ENCODE data around the gene LDLRAD3. TPM values are rescaled to one million over a fixed set of nuclear protein-coding genes. Genes with fewer than 3 reads are reported as not detected.

Gene LDLRAD3
- total RNA-seq, 2 experiments from 2014 or later, result 0.22 to 0.59 TPM

GRCh38 chr11:36030731-36031281 is 86.9 kb downstream of the LDLRAD3 start:
- no peaks in the 10 kb centered on the region for H3K4me1 Mint-ChIP-seq (ENCODE audit: low read depth)
- no peak overlapping the region for H3K27ac Mint-ChIP-seq
- no peak for TF ChIP-seq CTCF (IDR thresholded peaks at IDR 0.05)
- ChIA-PET POLR2A (no interaction called here), CTCF (no interaction called here)
- H3K4me3 Mint-ChIP-seq, result no peak overlapping the region
- intact Hi-C loops (cut with micrococcal nuclease), result no loop called here
- no peak for DNase-seq
- H3K9me3 Mint-ChIP-seq, result no peaks in the 10 kb centered on the region
- no peaks in the 10 kb centered on the region for H3K27me3 Mint-ChIP-seq
- ATAC-seq, result no peak
- no peaks in the 10 kb centered on the region for H3K36me3 Mint-ChIP-seq (ENCODE audit: low read depth)

- ChIA-PET POLR2A (no interaction called here), CTCF (interaction anchor here (1.0 kb wide), 1 partner anchor 11 kb away, joined by 3 read pairs; no protein-coding TSS in a partner anchor)
- no peaks in the 10 kb centered on the region for H3K27me3 Mint-ChIP-seq
- H3K4me1 Mint-ChIP-seq (ENCODE audit: low read depth), result no peaks in the 10 kb centered on the region
- DNase-seq (no peak), ATAC-seq (no peak)
- no peaks in the 10 kb centered on the region for H3K36me3 Mint-ChIP-seq (ENCODE audit: low read depth)
- no peaks in the 10 kb centered on the region for H3K9me3 Mint-ChIP-seq
- H3K27ac Mint-ChIP-seq, result no peak overlapping the region
- no peak for TF ChIP-seq CTCF (IDR thresholded peaks at IDR 0.05)
- intact Hi-C loops (cut with micrococcal nuclease), result no loop called here
- H3K4me3 Mint-ChIP-seq, result no peak overlapping the region
These were observed 89.4 kb downstream of the LDLRAD3 start for GRCh38 chr11:36033082-36033751.

- ATAC-seq (no peak), DNase-seq (no peak)
- POLR2A ChIA-PET, result no interaction called here
- Mint-ChIP-seq H3K4me3 (no peak overlapping the region), H3K4me1 (ENCODE audit: low read depth) (no peaks in the 10 kb centered on the region), H3K27me3 (no peaks in the 10 kb centered on the region), H3K9me3 (no peaks in the 10 kb centered on the region), H3K27ac (no peak overlapping the region), H3K36me3 (ENCODE audit: low read depth) (no peaks in the 10 kb centered on the region)
- no peak for TF ChIP-seq CTCF (IDR thresholded peaks at IDR 0.05)
- CTCF ChIA-PET, result interaction anchor here (1.0 kb wide), 1 partner anchor 11 kb away, joined by 3 read pairs; no protein-coding TSS in a partner anchor
- intact Hi-C loops (cut with micrococcal nuclease), result no loop called here
These were observed 90.1 kb downstream of the LDLRAD3 start for GRCh38 chr11:36033936-36034335.

- TF ChIP-seq CTCF (IDR thresholded peaks at IDR 0.05), result no peak
- H3K4me3 Mint-ChIP-seq, result no peak overlapping the region
- no peak overlapping the region for H3K27ac Mint-ChIP-seq
- CTCF ChIA-PET, result no interaction called here
- H3K36me3 Mint-ChIP-seq (ENCODE audit: low read depth), result no peaks in the 10 kb centered on the region
- POLR2A ChIA-PET, result no interaction called here
- no peaks in the 10 kb centered on the region for H3K27me3 Mint-ChIP-seq
- no peak for ATAC-seq
- no peaks in the 10 kb centered on the region for H3K9me3 Mint-ChIP-seq
- DNase-seq, result no peak
- intact Hi-C loops (cut with micrococcal nuclease), result no loop called here
- no peaks in the 10 kb centered on the region for H3K4me1 Mint-ChIP-seq (ENCODE audit: low read depth)
These were observed 90.9 kb downstream of the LDLRAD3 start for GRCh38 chr11:36034551-36035331.

GRCh38 chr11:36035454-36035853 is 91.6 kb downstream of the LDLRAD3 start:
- Mint-ChIP-seq H3K27me3 (no peaks in the 10 kb centered on the region), H3K9me3 (no peaks in the 10 kb centered on the region), H3K27ac (no peak overlapping the region), H3K4me3 (no peak overlapping the region), H3K4me1 (ENCODE audit: low read depth) (no peaks in the 10 kb centered on the region), H3K36me3 (ENCODE audit: low read depth) (no peaks in the 10 kb centered on the region)
- POLR2A ChIA-PET, result no interaction called here
- TF ChIP-seq CTCF (IDR thresholded peaks at IDR 0.05), result no peak
- CTCF ChIA-PET, result no interaction called here
- ATAC-seq (no peak), DNase-seq (no peak)
- intact Hi-C loops (cut with micrococcal nuclease), result no loop called here

All from activated CD8-positive, alpha-beta T cell treated with anti-CD3 and anti-CD28 coated beads for 36 hours (primary cell).